ENCODE measurements around the gene SPIN2B.
A peak's percentile ranks its signal among the peaks of the same experiment; 100 is the strongest.
"Not testable (repeated sequence)": the region's sequence is repeated elsewhere in the genome, so short reads cannot be mapped to it uniquely, and the experiment has no call there.

Gene SPIN2B

GRCh38 chrX:57121162-57121755 is at the start of gene SPIN2B:
Gene SPIN2B, minus strand, starts transcription at chrX:57121548.
- DNase-seq: peak; percentile 80

- peak; percentile 28 for DNase-seq
These were observed 35.2 kb upstream of the SPIN2B start for GRCh38 chrX:57156397-57157049.

- DNase-seq: no peak
These were observed 33.8 kb upstream of the SPIN2B start for GRCh38 chrX:57155171-57155570.

GRCh38 chrX:57152222-57152621 is 30.9 kb upstream of the SPIN2B start:
- not testable (repeated sequence) for DNase-seq

GRCh38 chrX:57138674-57139073 is 17.3 kb upstream of the SPIN2B start:
- DNase-seq: no peak

GRCh38 chrX:57137501-57137900 is 16.2 kb upstream of the SPIN2B start:
- no peak for DNase-seq

GRCh38 chrX:57137073-57137472 is 15.7 kb upstream of the SPIN2B start, which contains the start of gene SPIN2A:
Gene SPIN2A, minus strand, starts transcription at chrX:57137397. Its CDS starts 800 bp downstream, at chrX:57136597.
- peak; percentile 54 for DNase-seq

GRCh38 chrX:57136589-57136988 is 15.2 kb upstream of the SPIN2B start:
- DNase-seq: not testable (repeated sequence)

- DNase-seq: no peak
These were observed 13.9 kb upstream of the SPIN2B start for GRCh38 chrX:57135287-57135686.

GRCh38 chrX:57134702-57135101 is 13.4 kb upstream of the SPIN2B start:
- DNase-seq: no peak

- no peak for DNase-seq
These were observed 12.4 kb upstream of the SPIN2B start for GRCh38 chrX:57133706-57134105.

GRCh38 chrX:57133284-57133683 is 11.9 kb upstream of the SPIN2B start:
- not testable (repeated sequence) for DNase-seq

GRCh38 chrX:57132046-57132445 is 10.7 kb upstream of the SPIN2B start:
- DNase-seq: no peak

GRCh38 chrX:57121816-57122215 is 468 bp upstream of the SPIN2B start:
- DNase-seq: no peak

- DNase-seq: not testable (repeated sequence)
These were observed 658 bp downstream of the SPIN2B start for GRCh38 chrX:57120619-57121161.

GRCh38 chrX:57119416-57119815 is 1.9 kb downstream of the SPIN2B start:
- no peak for DNase-seq

- not testable (repeated sequence) for DNase-seq
These were observed 3.8 kb downstream of the SPIN2B start for GRCh38 chrX:57117566-57117965.

- no peak for DNase-seq
These were observed 16.4 kb downstream of the SPIN2B start for GRCh38 chrX:57104921-57105398.

GRCh38 chrX:57104406-57104805 is 16.9 kb downstream of the SPIN2B start:
- no peak for DNase-seq

- DNase-seq: no peak
These were observed 17.9 kb downstream of the SPIN2B start for GRCh38 chrX:57103489-57103888.

- not testable (repeated sequence) for DNase-seq
These were observed 18.4 kb downstream of the SPIN2B start for GRCh38 chrX:57102918-57103317.

- no peak for DNase-seq
These were observed 38.2 kb downstream of the SPIN2B start for GRCh38 chrX:57083143-57083542.

- DNase-seq: no peak
These were observed 46.9 kb downstream of the SPIN2B start for GRCh38 chrX:57074458-57074857.
